ENCODE data around the gene TGM1. TPM values are rescaled to one million over a fixed set of nuclear protein-coding genes. Genes with fewer than 3 reads are reported as not detected.

The TGM1 gene
- total RNA-seq, 1 donor from 2014 or later, result 7.0 TPM

DNA sequence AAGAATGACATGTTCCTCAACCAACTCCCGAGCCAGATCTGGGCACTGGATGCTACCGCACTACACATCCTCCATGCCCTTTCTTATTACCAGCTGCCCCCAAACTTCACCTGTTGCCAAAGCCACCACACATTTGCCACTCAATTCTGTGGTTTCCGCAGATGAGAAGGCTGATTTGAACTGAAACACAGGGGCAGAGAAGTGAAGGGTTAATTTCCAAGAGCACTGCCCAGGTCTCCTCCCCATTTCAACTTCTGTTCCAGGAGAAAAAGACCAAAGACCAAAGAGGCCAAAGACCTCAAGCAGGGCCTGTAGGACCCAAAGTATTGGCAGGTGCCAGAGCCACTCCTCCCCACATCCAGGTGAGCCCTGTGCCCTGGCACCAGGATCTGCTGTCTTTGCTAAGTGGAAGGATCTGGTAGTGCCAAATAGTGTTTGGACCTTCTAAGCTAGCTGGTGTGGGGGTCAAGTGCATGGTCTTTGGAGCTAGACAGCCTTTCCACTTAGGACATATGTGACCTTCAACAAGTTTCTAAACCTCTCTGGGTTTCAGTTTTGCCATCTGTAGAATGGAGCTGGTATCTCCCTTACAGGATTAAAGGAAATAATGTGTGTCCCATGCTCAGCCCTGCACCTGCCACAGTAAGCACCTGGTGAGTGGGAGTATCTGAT, 28.6 kb upstream of the TGM1 start:
- no peaks in the 10 kb centered on the region for H3K9me3 Mint-ChIP-seq (ENCODE audit: low read depth)
- TF ChIP-seq CTCF (IDR thresholded peaks at IDR 0.05; ENCODE audit: unreplicated experiment), result no peak
- H3K27ac Mint-ChIP-seq, result no peak overlapping the region
- H3K4me3 Mint-ChIP-seq (ENCODE audit: low read depth), result no peak overlapping the region
- H3K4me1 Mint-ChIP-seq (ENCODE audit: low read depth), result no peaks in the 10 kb centered on the region
- H3K27me3 Mint-ChIP-seq, result no peaks in the 10 kb centered on the region
- DNase-seq (ENCODE audit: low spot score, unreplicated experiment), result no peak
- H3K36me3 Mint-ChIP-seq (ENCODE audit: insufficient read depth), result peaks cover 12% of the 10 kb centered on the region

DNA sequence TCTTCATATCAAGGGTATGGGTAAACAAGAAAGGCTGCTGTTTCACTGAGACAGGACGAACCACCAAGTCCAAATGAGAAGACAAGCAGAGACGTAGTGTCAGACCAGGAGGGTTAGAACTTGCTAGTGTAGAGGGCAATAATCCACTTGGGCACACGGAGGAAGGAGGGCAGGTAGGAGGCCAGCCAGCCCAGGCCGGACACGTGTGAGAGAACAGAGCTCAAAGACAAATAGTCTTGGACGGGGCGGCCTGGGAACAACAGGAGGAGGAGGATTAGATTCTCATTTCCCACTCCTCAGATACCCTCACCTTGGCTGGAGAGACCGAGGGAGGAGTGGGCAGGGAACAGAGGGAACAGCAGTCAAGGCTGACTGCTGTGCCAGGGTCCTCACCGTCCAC, 27.8 kb upstream of the TGM1 start:
- peaks cover 9% of the 10 kb centered on the region for H3K36me3 Mint-ChIP-seq (ENCODE audit: insufficient read depth)
- DNase-seq (ENCODE audit: low spot score, unreplicated experiment), result no peak
- H3K4me3 Mint-ChIP-seq (ENCODE audit: low read depth), result no peak overlapping the region
- H3K27ac Mint-ChIP-seq, result no peak overlapping the region
- no peak for TF ChIP-seq CTCF (IDR thresholded peaks at IDR 0.05; ENCODE audit: unreplicated experiment)
- H3K9me3 Mint-ChIP-seq (ENCODE audit: low read depth), result no peaks in the 10 kb centered on the region
- H3K27me3 Mint-ChIP-seq, result no peaks in the 10 kb centered on the region
- H3K4me1 Mint-ChIP-seq (ENCODE audit: low read depth), result no peaks in the 10 kb centered on the region

GRCh38 chr14:24289649-24290280, 26.8 kb upstream of the TGM1 start:
- Mint-ChIP-seq H3K9me3 (ENCODE audit: low read depth) (no peaks in the 10 kb centered on the region), H3K4me1 (ENCODE audit: low read depth) (no peaks in the 10 kb centered on the region), H3K36me3 (ENCODE audit: insufficient read depth) (peaks cover 6% of the 10 kb centered on the region), H3K27me3 (no peaks in the 10 kb centered on the region), H3K27ac (no peak overlapping the region), H3K4me3 (ENCODE audit: low read depth) (no peak overlapping the region)
- DNase-seq (ENCODE audit: low spot score, unreplicated experiment), result no peak
- no peak for TF ChIP-seq CTCF (IDR thresholded peaks at IDR 0.05; ENCODE audit: unreplicated experiment)

- no peaks in the 10 kb centered on the region for H3K4me1 Mint-ChIP-seq (ENCODE audit: low read depth)
- H3K9me3 Mint-ChIP-seq (ENCODE audit: low read depth), result no peaks in the 10 kb centered on the region
- H3K36me3 Mint-ChIP-seq (ENCODE audit: insufficient read depth), result peaks cover 3% of the 10 kb centered on the region
- H3K27me3 Mint-ChIP-seq, result no peaks in the 10 kb centered on the region
- no peak overlapping the region for H3K27ac Mint-ChIP-seq
- no peak for DNase-seq (ENCODE audit: low spot score, unreplicated experiment)
- TF ChIP-seq CTCF (IDR thresholded peaks at IDR 0.05; ENCODE audit: unreplicated experiment), result no peak
- H3K4me3 Mint-ChIP-seq (ENCODE audit: low read depth), result no peak overlapping the region
Observed at GRCh38 chr14:24286996-24287395, 24.0 kb upstream of the TGM1 start.

- no peak for TF ChIP-seq CTCF (IDR thresholded peaks at IDR 0.05; ENCODE audit: unreplicated experiment)
- no peak overlapping the region for H3K27ac Mint-ChIP-seq
- peaks cover under 1% of the 10 kb centered on the region for H3K36me3 Mint-ChIP-seq (ENCODE audit: insufficient read depth)
- no peak overlapping the region for H3K4me3 Mint-ChIP-seq (ENCODE audit: low read depth)
- no peaks in the 10 kb centered on the region for H3K4me1 Mint-ChIP-seq (ENCODE audit: low read depth)
- no peak for DNase-seq (ENCODE audit: low spot score, unreplicated experiment)
- H3K9me3 Mint-ChIP-seq (ENCODE audit: low read depth), result no peaks in the 10 kb centered on the region
- no peaks in the 10 kb centered on the region for H3K27me3 Mint-ChIP-seq
Observed at GRCh38 chr14:24285351-24285750, 22.4 kb upstream of the TGM1 start.

Data from progenitor cell of endocrine pancreas (in vitro differentiated cells).